Measurements from ENCODE around the gene HBA1. TPM values are rescaled to one million over a fixed set of nuclear protein-coding genes. Genes with fewer than 3 reads are reported as not detected.

The HBA1 gene
- total and polyA plus RNA-seq, 2 of the 8 experiments (the other 6 are each of a cell fraction or from before 2014, with no cell fraction given): 2.3 TPM

- Histone ChIP-seq H2BK12ac (ENCODE audit: low read depth, low read length) (peak overlapping the region; percentile 76; the same call in 1 of the 2 replicates), H2BK5ac (ENCODE audit: low read depth, low read length) (no peak overlapping the region), H3K4ac (replicated peaks; ENCODE audit: insufficient read length, low read depth, low read length) (no peak overlapping the region), H3K23me2 (ENCODE audit: low read depth, low read length) (peaks cover under 1% of the 10 kb centered on the region; the same call in 1 of the 2 replicates), H3K23ac (ENCODE audit: insufficient read length) (no peak overlapping the region), H3K56ac (replicated peaks; ENCODE audit: insufficient read length, low read depth, low read length) (no peak overlapping the region), H4K5ac (ENCODE audit: insufficient read length, low read depth, low read length) (no peak overlapping the region), H3K79me2 (ENCODE audit: control insufficient read depth in 1 of 2, insufficient read depth in 2 of 2, low read length in 2 of 2) (no peaks in the 10 kb centered on the region), H4K91ac (replicated peaks; ENCODE audit: insufficient read length, low read length) (no peak overlapping the region), H2AFZ (ENCODE audit: low read length) (no peak overlapping the region), H3K9ac (replicated peaks in 1 of 4; ENCODE audit: extremely low read depth in 1 of 4, low read depth in 3 of 4, low read length in 3 of 4) (no peak overlapping the region), H2BK20ac (ENCODE audit: low read length) (no peak overlapping the region), H4K8ac (ENCODE audit: extremely low read depth, insufficient read depth, low read length) (no peak overlapping the region; the same call in 1 of the 2 replicates), H3K4me1 (replicated peaks in 1 of 4; ENCODE audit: control insufficient read depth in 3 of 4, insufficient read depth in 4 of 4, low read length in 3 of 4) (peaks cover 0 to 6% (median 0%) of the 10 kb centered on the region in 4 experiments; a peak in 4 of 7 replicates), H3K27me3 (replicated peaks in 1 of 4; ENCODE audit: control insufficient read depth in 3 of 4, extremely low read depth in 1 of 4, insufficient read depth in 3 of 4, low read length in 3 of 4) (peaks cover 65 to 84% (median 77%) of the 10 kb centered on the region in 4 experiments), H3K4me3 (ENCODE audit: extremely low read depth in 1 of 4, insufficient read depth in 2 of 4, low read depth in 3 of 4, low read length in 4 of 4) (no peak overlapping the region), H3K9me3 (ENCODE audit: insufficient read depth in 2 of 2, low read depth in 1 of 2, low read length in 1 of 2) (no peaks in the 10 kb centered on the region), H3K27ac (ENCODE audit: low read depth, low read length) (no peak overlapping the region), H2BK120ac (replicated peaks; ENCODE audit: low read depth, low read length) (no peak overlapping the region), H3K79me1 (ENCODE audit: low read depth, low read length) (no peaks in the 10 kb centered on the region), H3K36me3 (ENCODE audit: control insufficient read depth in 2 of 4, insufficient read depth in 4 of 4, low read length in 3 of 4) (no peaks in the 10 kb centered on the region), H2BK15ac (ENCODE audit: low read length) (no peak overlapping the region; the same call in 1 of the 2 replicates), H4K20me1 (replicated peaks in 1 of 2; ENCODE audit: control insufficient read depth in 1 of 2, insufficient read depth in 2 of 2, low read length in 2 of 2) (peaks cover 8 to 17% of the 10 kb centered on the region in 2 experiments), H3K4me2 (ENCODE audit: insufficient read depth in 1 of 2, low read depth in 2 of 2, low read length in 2 of 2) (no peak overlapping the region; a peak in 1 of 4 replicates), H3K18ac (ENCODE audit: extremely low read depth, low read length) (no peak overlapping the region), H2AK5ac (ENCODE audit: low read depth, low read length) (no peak overlapping the region), H3K14ac (ENCODE audit: insufficient read length) (no peak overlapping the region)
- ChIA-PET CTCF (ENCODE audit: partially characterized antibody) (interaction anchor here (1.2 to 1.9 kb wide), 2 partner anchors 68 to 110 kb away, joined by 4 to 5 read pairs; no protein-coding TSS in a partner anchor), POLR2A (ENCODE audit: partially characterized antibody) (no interaction called here)
- WGBS, 2 experiments (ENCODE audit: extremely low coverage in 1 of 2, insufficient coverage in 1 of 2, insufficient read length in 1 of 2, insufficient replicate concordance in 2 of 2, low coverage in 1 of 2, low lambda C conversion rate in 2 of 2, missing lambda C conversion rate in 1 of 2): 55% methylated on average over 7 of the region's 8 CpGs; no CpG with 5 or more reads in 1 of the 2 experiments
- no peak for FAIRE-seq
- DNase-seq (ENCODE audit: low read depth in 1 of 2, low spot score in 2 of 2): no peak
- TF ChIP-seq BCL11A (IDR thresholded peaks at IDR 0.05; ENCODE audit: low read depth in 2 of 2, low read length in 2 of 2) (no peak), TCF12 (IDR thresholded peaks at IDR 0.05; ENCODE audit: low read depth, low read length) (no peak), USF2 (IDR thresholded peaks at IDR 0.05; ENCODE audit: low read length) (no peak), HDAC2 (IDR thresholded peaks at IDR 0.05; ENCODE audit: borderline replicate concordance in 1 of 2, low read depth in 2 of 2, low read length in 2 of 2) (no peak), POLR2AphosphoS5 (IDR thresholded peaks at IDR 0.05; ENCODE audit: low read depth, low read length) (no peak), GABPA (IDR thresholded peaks at IDR 0.05; ENCODE audit: borderline replicate concordance, insufficient read depth, low read length) (no peak), SIRT6 (IDR thresholded peaks at IDR 0.05; ENCODE audit: low read length) (no peak), CEBPB (IDR thresholded peaks at IDR 0.05; ENCODE audit: low read depth, low read length) (no peak), RXRA (IDR thresholded peaks at IDR 0.05; ENCODE audit: insufficient read depth, low read depth, low read length) (no peak), TAF1 (IDR thresholded peaks at IDR 0.05; ENCODE audit: low read depth, low read length) (no peak), TAF7 (optimal IDR thresholded peaks at IDR 0.05; ENCODE audit: borderline replicate concordance, low read depth, low read length) (no peak)
Measured at GRCh38 chr16:175011-175949, 1.2 kb upstream of the HBA1 start.
